ENCODE data around the gene TMEM167B.

DNA sequence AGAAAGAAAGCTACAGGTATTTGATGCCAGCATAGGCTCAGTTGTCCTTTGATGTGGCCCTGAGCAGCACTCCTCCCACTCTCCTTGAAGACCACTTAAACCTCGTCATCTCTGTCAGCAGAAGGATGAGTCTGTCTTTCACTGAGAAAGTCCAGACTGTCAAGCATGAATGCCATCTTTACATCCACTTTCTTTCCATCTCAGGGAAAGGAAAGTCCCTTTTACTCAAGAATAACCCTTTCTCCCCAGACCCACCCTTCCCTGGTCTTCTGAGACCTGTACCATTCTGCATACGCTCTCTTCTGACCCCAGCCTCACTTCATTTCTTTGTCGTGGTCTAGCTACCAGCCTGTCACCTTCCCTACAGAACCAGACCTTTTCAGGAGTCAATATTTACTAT, 19.3 kb downstream of the TMEM167B start:
- TF ChIP-seq CTCF (IDR thresholded peaks at IDR 0.05; ENCODE audit: borderline replicate concordance, extremely low read depth, low read length, poor library complexity, severe bottlenecking) (no peak), EZH2 (IDR thresholded peaks at IDR 0.05; ENCODE audit: borderline replicate concordance, low read depth, low read length, severe bottlenecking) (no peak)

Measured in DND-41 (cell line).